ENCODE data around the gene ABCG1. TPM values are rescaled to one million over a fixed set of nuclear protein-coding genes. Genes with fewer than 3 reads are reported as not detected.

The ABCG1 gene
- total RNA-seq, 1 donor from 2014 or later: 7.3 TPM

GRCh38 chr21:42320791-42321190 is 101.9 kb downstream of the ABCG1 start:
- intact Hi-C loops (cut with DNase I): no loop called here
- ATAC-seq (ENCODE audit: poor library complexity) (no peak), DNase-seq (no peak)

- ATAC-seq (ENCODE audit: poor library complexity): no peak
- DNase-seq: no peak
- intact Hi-C loops (cut with DNase I): no loop called here
These were observed 102.3 kb downstream of the ABCG1 start for GRCh38 chr21:42321231-42321630.

- no peak for DNase-seq
- intact Hi-C loops (cut with DNase I): no loop called here
- ATAC-seq (ENCODE audit: poor library complexity): no peak
These were observed 102.9 kb downstream of the ABCG1 start for GRCh38 chr21:42321845-42322244.

- no peak for ATAC-seq (ENCODE audit: poor library complexity)
- intact Hi-C loops (cut with DNase I): no loop called here
- no peak for DNase-seq
These were observed 106.0 kb downstream of the ABCG1 start for GRCh38 chr21:42324896-42325295.

- intact Hi-C loops (cut with DNase I): no loop called here
- no peak for ATAC-seq (ENCODE audit: poor library complexity)
- DNase-seq: no peak
These were observed 111.7 kb downstream of the ABCG1 start for GRCh38 chr21:42330380-42331371.

GRCh38 chr21:42331660-42332059 is 112.7 kb downstream of the ABCG1 start:
- ATAC-seq (ENCODE audit: poor library complexity) (no peak), DNase-seq (no peak)
- intact Hi-C loops (cut with DNase I): no loop called here

GRCh38 chr21:42332557-42333317 is 113.8 kb downstream of the ABCG1 start:
- intact Hi-C loops (cut with DNase I): no loop called here
- no peak for DNase-seq

GRCh38 chr21:42336054-42336453 is 117.1 kb downstream of the ABCG1 start:
- ATAC-seq (ENCODE audit: poor library complexity) (no peak), DNase-seq (no peak)
- intact Hi-C loops (cut with DNase I): no loop called here

More at GRCh38 chr21:42332557-42333317, 113.8 kb downstream of the ABCG1 start:
- no peak for ATAC-seq (ENCODE audit: poor library complexity)

GRCh38 chr21:42337276-42337675 is 118.3 kb downstream of the ABCG1 start:
- intact Hi-C loops (cut with DNase I): no loop called here
- DNase-seq (no peak), ATAC-seq (ENCODE audit: poor library complexity) (no peak)

- DNase-seq (peak; percentile 74), ATAC-seq (ENCODE audit: poor library complexity) (peak; percentile 71)
- intact Hi-C loops (cut with DNase I): no loop called here
These were observed 119.1 kb downstream of the ABCG1 start for GRCh38 chr21:42337830-42338728.

GRCh38 chr21:42338729-42339715 is 120.1 kb downstream of the ABCG1 start:
- ATAC-seq (ENCODE audit: poor library complexity): no peak
- intact Hi-C loops (cut with DNase I): no loop called here
- no peak for DNase-seq

GRCh38 chr21:42340187-42341050 is 121.5 kb downstream of the ABCG1 start:
- intact Hi-C loops (cut with DNase I): no loop called here
- ATAC-seq (ENCODE audit: poor library complexity) (no peak), DNase-seq (no peak)

GRCh38 chr21:42341776-42342542 is 123.0 kb downstream of the ABCG1 start:
- intact Hi-C loops (cut with DNase I): no loop called here
- DNase-seq (no peak), ATAC-seq (ENCODE audit: poor library complexity) (no peak)

- ATAC-seq (ENCODE audit: poor library complexity) (no peak), DNase-seq (no peak)
- intact Hi-C loops (cut with DNase I): no loop called here
These were observed 124.2 kb downstream of the ABCG1 start for GRCh38 chr21:42343101-42343500.

GRCh38 chr21:42343556-42343955 is 124.6 kb downstream of the ABCG1 start:
- no peak for ATAC-seq (ENCODE audit: poor library complexity)
- intact Hi-C loops (cut with DNase I): no loop called here
- DNase-seq: no peak

- intact Hi-C loops (cut with DNase I): no loop called here
- DNase-seq: no peak
- no peak for ATAC-seq (ENCODE audit: poor library complexity)
These were observed 125.1 kb downstream of the ABCG1 start for GRCh38 chr21:42343963-42344510.

All from Right ventricle myocardium superior (tissue), 1 donor.